ENCODE measurements around the gene CELF1. TPM values are rescaled to one million over a fixed set of nuclear protein-coding genes. Genes with fewer than 3 reads are reported as not detected.

CELF1 gene
- total and polyA plus RNA-seq, 10 of the 15 experiments (the other 5 are each of a cell fraction or from before 2014, with no cell fraction given) = 35.3 to 128 (median 85.7) TPM

DNA sequence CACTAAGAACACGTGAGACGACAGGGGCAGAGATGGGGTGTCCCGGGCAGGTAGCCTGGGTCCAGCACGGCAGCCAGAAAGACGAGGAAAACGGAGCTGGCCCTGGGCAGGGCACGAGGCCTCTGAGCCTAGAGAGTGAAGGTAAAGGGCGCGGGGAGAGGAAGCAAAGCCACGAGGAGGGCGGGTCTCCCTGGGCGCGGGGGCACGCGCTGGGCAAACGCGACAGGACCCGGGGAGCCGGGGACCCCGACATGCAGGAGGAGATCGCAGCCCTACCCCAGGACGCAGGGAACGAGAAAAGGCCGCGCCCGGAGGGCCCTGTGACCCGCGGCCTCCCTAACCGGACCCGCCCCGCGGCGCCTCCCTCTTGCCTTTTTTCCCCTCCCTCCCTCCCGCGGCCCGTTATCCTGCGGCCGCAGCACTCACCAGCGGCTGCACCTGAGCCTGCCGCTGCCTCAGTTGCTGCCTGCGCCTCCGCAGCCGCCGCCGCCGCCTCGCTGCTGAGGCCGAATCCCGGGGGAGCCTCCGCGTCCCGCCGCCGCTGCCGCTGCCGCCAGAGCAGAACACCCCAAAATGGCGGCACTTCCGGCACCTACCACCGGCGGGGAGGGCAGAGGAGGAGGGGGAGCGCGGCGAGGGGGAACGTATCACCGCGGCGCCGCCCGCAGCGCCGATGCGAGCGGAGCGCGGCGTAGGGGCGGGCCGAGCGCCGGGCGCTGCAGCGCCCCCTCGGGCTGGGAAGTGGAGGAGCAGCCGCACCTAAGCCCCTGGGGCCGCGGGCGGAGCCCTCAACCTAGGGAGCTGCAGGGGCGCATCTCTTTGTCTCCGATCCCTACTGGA is at the start of gene CELF1 (continued):
- TF ChIP-seq, protein P1, sequence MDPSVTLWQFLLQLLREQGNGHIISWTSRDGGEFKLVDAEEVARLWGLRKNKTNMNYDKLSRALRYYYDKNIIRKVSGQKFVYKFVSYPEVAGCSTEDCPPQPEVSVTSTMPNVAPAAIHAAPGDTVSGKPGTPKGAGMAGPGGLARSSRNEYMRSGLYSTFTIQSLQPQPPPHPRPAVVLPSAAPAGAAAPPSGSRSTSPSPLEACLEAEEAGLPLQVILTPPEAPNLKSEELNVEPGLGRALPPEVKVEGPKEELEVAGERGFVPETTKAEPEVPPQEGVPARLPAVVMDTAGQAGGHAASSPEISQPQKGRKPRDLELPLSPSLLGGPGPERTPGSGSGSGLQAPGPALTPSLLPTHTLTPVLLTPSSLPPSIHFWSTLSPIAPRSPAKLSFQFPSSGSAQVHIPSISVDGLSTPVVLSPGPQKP (IDR thresholded peaks at IDR 0.05; ENCODE audit: low read depth, low read length) = peak; percentile 78; the same call in 1 of the 2 replicates
- TF ChIP-seq POLR2A (IDR thresholded peaks at IDR 0.05; ENCODE audit: low read depth, low read length) = peak; percentile 88
- TF ChIP-seq ZSCAN29 (IDR thresholded peaks at IDR 0.05) = 0 out of 2 replicates have a peak, but pooled peaks have one; percentile 33
- peak; percentile 43 to 72; a peak in 3 of 4 replicates for TF ChIP-seq SRF (IDR thresholded peaks at IDR 0.05; ENCODE audit: low read depth in 2 of 2, low read length in 2 of 2)
- peak; percentile 47 for TF ChIP-seq CREM (IDR thresholded peaks at IDR 0.05; ENCODE audit: low read depth)
- TF ChIP-seq, protein P2, sequence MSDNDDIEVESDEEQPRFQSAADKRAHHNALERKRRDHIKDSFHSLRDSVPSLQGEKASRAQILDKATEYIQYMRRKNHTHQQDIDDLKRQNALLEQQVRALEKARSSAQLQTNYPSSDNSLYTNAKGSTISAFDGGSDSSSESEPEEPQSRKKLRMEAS (IDR thresholded peaks at IDR 0.05; ENCODE audit: low read depth, low read length) = peak; percentile 38; the same call in 1 of the 2 replicates
- TF ChIP-seq MEF2B (IDR thresholded peaks at IDR 0.05; ENCODE audit: partially characterized antibody, poor library complexity, severe bottlenecking) = peak; percentile 81
- 0 out of 2 replicates have a peak, but pooled peaks have one; percentile 10 for TF ChIP-seq MEF2A (IDR thresholded peaks at IDR 0.05; ENCODE audit: insufficient read depth, low read depth, low read length)

DNA sequence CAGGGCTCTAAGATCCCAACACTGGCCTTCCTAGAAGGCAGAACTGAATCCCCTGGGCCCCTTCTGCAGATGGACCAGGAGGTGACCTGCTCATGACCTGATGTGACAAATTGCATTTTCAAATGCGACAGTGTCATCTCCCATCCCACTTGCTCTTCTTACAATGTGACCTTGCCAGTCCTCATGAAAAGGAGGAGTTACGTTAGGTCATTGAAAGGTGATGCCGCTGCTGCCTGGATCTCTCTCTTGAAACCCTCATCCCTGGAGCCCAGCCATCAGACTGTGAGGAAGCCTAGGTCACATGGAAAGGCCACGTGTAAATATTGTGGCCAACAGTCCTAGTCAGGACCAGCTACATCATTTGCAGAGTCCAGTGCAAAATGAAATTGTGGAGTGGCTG is 47.0 kb upstream of the CELF1 start:
- ChIA-PET RAD21 (ENCODE audit: unreplicated experiment) (no interaction called here), CTCF (no interaction called here), SMC1A (ENCODE audit: uncharacterized antibody, unreplicated experiment) (interaction anchor here (1.2 kb wide), 1 partner anchor 19 kb away, joined by 3 read pairs; no protein-coding TSS in a partner anchor), POLR2A (no interaction called here)
- WGBS (ENCODE audit: insufficient coverage, insufficient replicate concordance, low lambda C conversion rate, missing lambda C conversion rate) = 61% methylated on average over 4 of the region's 4 CpGs
- Histone ChIP-seq H3K4me2 (ENCODE audit: control insufficient read depth, insufficient read depth) (no peak overlapping the region), H2AFZ (ENCODE audit: control insufficient read depth, low read depth, low read length) (no peak overlapping the region), H3K4me1 (ENCODE audit: control insufficient read depth, insufficient read depth, low read length) (no peaks in the 10 kb centered on the region), H3K27ac (ENCODE audit: control insufficient read depth, insufficient read depth) (no peak overlapping the region), H4K20me1 (ENCODE audit: control insufficient read depth, insufficient read depth) (no peaks in the 10 kb centered on the region), H3K9me3 (replicated peaks; ENCODE audit: control insufficient read depth, insufficient read depth, low read length) (no peaks in the 10 kb centered on the region), H3K9ac (ENCODE audit: control insufficient read depth, insufficient read depth, low read length) (no peak overlapping the region), H3K4me3 (no peak overlapping the region), H3K79me2 (ENCODE audit: control insufficient read depth, insufficient read depth, low read length) (no peaks in the 10 kb centered on the region), H3K27me3 (replicated peaks in 1 of 2; ENCODE audit: control insufficient read depth in 2 of 2, insufficient read depth in 2 of 2, low read length in 1 of 2) (no peaks in the 10 kb centered on the region), H3K36me3 (ENCODE audit: control insufficient read depth in 2 of 2, insufficient read depth in 2 of 2, low read length in 1 of 2) (no peaks in the 10 kb centered on the region)
- DNase-seq (ENCODE audit: low read depth, low spot score) (no peak), ATAC-seq (no peak), FAIRE-seq (no peak)
- intact Hi-C loops (cut with micrococcal nuclease; ENCODE audit: unreplicated experiment) (no loop called here), in situ Hi-C loops (cut with MboI) (no loop called here)
- no TSS peak for BruUV-seq (replicated peaks)
- TF ChIP-seq, protein P3, sequence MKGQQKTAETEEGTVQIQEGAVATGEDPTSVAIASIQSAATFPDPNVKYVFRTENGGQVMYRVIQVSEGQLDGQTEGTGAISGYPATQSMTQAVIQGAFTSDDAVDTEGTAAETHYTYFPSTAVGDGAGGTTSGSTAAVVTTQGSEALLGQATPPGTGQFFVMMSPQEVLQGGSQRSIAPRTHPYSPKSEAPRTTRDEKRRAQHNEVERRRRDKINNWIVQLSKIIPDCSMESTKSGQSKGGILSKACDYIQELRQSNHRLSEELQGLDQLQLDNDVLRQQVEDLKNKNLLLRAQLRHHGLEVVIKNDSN (IDR thresholded peaks at IDR 0.05; ENCODE audit: borderline replicate concordance, extremely low read length, insufficient read depth, low read depth, low read length) = no peak
- TF ChIP-seq KLF5 (IDR thresholded peaks at IDR 0.05; ENCODE audit: partially characterized antibody) (no peak), IKZF2 (IDR thresholded peaks at IDR 0.05) (no peak), MTA2 (IDR thresholded peaks at IDR 0.05; ENCODE audit: low read depth) (no peak), PML (IDR thresholded peaks at IDR 0.05; ENCODE audit: low read length) (no peak), NFYB (IDR thresholded peaks at IDR 0.05; ENCODE audit: insufficient read depth, low read depth, low read length) (no peak), SIN3A (IDR thresholded peaks at IDR 0.05; ENCODE audit: low read depth, low read length) (no peak), ZNF274 (IDR thresholded peaks at IDR 0.05; ENCODE audit: insufficient read depth, insufficient read length) (no peak), SRF (IDR thresholded peaks at IDR 0.05; ENCODE audit: low read depth in 2 of 2, low read length in 2 of 2) (no peak), EED (IDR thresholded peaks at IDR 0.05; ENCODE audit: low read depth) (no peak)
- TF ChIP-seq, protein P4, sequence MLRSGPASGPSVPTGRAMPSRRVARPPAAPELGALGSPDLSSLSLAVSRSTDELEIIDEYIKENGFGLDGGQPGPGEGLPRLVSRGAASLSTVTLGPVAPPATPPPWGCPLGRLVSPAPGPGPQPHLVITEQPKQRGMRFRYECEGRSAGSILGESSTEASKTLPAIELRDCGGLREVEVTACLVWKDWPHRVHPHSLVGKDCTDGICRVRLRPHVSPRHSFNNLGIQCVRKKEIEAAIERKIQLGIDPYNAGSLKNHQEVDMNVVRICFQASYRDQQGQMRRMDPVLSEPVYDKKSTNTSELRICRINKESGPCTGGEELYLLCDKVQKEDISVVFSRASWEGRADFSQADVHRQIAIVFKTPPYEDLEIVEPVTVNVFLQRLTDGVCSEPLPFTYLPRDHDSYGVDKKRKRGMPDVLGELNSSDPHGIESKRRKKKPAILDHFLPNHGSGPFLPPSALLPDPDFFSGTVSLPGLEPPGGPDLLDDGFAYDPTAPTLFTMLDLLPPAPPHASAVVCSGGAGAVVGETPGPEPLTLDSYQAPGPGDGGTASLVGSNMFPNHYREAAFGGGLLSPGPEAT (IDR thresholded peaks at IDR 0.05; ENCODE audit: low read depth) = no peak
- TF ChIP-seq, protein P5, sequence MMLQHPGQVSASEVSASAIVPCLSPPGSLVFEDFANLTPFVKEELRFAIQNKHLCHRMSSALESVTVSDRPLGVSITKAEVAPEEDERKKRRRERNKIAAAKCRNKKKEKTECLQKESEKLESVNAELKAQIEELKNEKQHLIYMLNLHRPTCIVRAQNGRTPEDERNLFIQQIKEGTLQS (IDR thresholded peaks at IDR 0.05; ENCODE audit: borderline replicate concordance, extremely low read depth, low read depth, low read length) = no peak
